ENCODE data around the gene CREB3L4.
A peak's percentile ranks its signal among the peaks of the same experiment; 100 is the strongest.

CREB3L4 gene

DNA sequence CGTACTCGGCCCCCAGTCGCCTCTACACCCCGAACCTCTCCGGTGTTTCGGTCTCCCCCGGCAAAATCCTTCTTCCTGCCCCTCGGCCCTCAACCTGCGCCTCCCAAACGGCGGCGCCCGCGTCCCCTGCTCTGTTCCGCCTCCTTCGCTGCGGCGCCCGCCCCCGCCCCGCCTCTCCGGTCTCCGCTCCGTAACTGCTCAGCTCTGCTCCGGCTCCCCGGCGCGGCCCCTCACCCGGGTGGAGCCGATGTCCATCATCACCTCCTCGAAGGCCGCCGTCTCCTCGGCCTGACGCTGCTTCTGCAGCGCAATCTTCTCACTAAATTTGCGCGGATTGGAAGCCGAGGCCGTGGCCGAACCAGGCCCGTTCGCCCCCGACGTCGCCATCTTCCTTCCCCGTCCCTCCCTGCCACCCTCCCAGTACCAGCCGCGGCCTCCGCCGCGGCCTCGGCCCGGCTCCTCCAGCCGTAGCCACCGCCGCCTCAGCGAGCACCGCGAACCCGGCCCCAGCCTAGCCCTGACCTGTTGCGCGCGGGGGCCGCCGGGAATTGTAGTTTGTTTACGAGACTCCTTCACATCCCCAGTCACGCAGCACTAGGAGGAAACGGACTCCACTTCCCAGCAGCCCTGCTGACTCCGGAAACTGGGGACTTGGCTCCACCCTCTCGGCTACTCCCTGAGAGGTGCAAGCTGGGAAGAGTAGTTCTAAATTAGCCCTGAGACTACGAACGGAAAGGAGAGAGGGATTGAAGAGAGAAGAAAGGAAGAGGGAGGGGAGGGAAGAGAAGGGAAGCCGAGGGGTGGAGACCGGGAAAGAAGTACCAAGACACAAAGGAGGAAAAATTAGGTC is 9.4 kb upstream of the CREB3L4 start, which contains the start of gene CRTC2:
Gene CRTC2, minus strand, starts transcription at position 502 of the 850 bp plus-strand sequence. Its CDS starts 115 bp downstream, at position 387.
- TF ChIP-seq GATA1 (IDR thresholded peaks at IDR 0.05; ENCODE audit: low read depth, low read length), result no peak
- TF ChIP-seq POLR2A (IDR thresholded peaks at IDR 0.05; ENCODE audit: low read length), result peak; percentile 78

DNA sequence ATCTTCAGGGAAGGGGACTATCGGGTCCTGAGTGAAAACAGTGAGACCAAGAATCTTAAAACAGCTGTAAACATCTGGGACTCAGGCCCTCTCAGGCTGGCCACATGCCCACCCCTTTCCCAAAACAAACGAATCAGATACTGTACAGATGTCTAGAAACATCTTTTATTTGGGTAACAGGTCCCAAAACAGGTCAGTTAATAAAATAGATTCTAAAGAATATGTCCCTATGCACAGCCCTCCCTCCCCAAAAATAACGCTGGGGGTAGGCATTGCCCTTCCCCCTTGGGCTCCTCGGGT is 8.8 kb upstream of the CREB3L4 start:
- DNase-seq, result no peak
- TF ChIP-seq POLR2A (IDR thresholded peaks at IDR 0.05; ENCODE audit: low read length) (no peak), GATA1 (IDR thresholded peaks at IDR 0.05; ENCODE audit: low read depth, low read length) (no peak)

More for the DNA sequence above, 9.4 kb upstream of the CREB3L4 start, which contains the start of gene CRTC2:
- peak; percentile 97 to 99 for DNase-seq

DNA sequence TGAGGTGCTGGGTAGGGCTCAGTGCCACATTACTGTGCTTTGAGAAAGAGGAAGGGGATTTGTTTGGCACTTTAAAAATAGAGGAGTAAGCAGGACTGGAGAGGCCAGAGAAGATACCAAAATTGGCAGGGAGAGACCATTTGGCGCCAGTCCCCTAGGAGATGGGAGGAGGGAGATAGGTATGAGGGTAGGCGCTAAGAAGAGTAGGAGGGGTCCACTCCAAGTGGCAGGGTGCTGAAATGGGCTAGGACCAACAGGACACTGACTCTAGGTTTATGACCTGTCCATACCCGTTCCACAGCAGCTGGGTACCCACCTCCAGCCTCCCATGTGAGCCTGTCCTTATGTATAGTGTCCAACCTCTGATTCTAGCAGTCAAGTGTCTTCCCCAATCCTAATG is 8.2 kb upstream of the CREB3L4 start:
- no peak for TF ChIP-seq GATA1 (IDR thresholded peaks at IDR 0.05; ENCODE audit: low read depth, low read length)
- TF ChIP-seq POLR2A (IDR thresholded peaks at IDR 0.05; ENCODE audit: low read length), result no peak
- peak; percentile 60 to 62 for DNase-seq

DNA sequence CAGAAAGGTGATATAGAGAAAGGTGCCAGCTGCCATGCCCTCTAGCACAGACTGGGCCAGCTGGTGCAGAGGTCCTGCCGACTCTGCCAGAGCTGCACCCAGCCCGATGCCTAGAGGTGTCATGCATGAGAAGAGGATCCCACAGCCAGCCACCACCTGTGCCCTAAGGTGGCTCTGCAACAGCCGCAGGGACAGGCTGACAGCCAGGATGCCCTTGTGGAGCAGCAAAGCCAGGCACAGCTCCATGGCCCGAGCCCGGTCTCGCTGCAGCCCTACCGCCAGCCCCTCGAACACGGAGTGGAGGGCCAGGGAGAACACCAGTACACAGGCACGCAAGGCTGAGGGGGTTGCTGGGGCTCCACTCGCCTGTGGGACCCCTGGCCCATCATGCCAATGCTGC is 7.5 kb upstream of the CREB3L4 start:
- no peak for TF ChIP-seq POLR2A (IDR thresholded peaks at IDR 0.05; ENCODE audit: low read length)
- no peak for TF ChIP-seq GATA1 (IDR thresholded peaks at IDR 0.05; ENCODE audit: low read depth, low read length)
- no peak for DNase-seq

DNA sequence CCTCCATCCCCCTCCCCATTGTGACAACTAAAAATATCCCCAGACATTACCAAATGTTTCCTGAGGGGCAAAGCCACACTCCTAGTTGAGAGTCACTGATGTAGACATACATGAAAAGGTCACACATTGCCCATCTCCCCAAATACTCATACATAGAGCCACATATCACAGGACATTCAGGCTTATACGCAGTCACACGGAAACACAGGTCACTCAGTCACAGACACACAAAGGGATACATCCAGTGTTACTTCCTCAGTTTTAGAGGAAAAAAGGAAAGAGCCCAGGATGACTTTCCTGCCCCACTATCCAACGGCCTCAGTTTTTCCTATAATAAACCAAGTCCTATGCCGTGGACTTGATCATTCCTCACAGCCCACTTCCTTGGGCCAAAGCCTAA is 6.3 kb upstream of the CREB3L4 start:
- DNase-seq, result no peak
- TF ChIP-seq GATA1 (IDR thresholded peaks at IDR 0.05; ENCODE audit: low read depth, low read length) (no peak), POLR2A (IDR thresholded peaks at IDR 0.05; ENCODE audit: low read length) (no peak)

DNA sequence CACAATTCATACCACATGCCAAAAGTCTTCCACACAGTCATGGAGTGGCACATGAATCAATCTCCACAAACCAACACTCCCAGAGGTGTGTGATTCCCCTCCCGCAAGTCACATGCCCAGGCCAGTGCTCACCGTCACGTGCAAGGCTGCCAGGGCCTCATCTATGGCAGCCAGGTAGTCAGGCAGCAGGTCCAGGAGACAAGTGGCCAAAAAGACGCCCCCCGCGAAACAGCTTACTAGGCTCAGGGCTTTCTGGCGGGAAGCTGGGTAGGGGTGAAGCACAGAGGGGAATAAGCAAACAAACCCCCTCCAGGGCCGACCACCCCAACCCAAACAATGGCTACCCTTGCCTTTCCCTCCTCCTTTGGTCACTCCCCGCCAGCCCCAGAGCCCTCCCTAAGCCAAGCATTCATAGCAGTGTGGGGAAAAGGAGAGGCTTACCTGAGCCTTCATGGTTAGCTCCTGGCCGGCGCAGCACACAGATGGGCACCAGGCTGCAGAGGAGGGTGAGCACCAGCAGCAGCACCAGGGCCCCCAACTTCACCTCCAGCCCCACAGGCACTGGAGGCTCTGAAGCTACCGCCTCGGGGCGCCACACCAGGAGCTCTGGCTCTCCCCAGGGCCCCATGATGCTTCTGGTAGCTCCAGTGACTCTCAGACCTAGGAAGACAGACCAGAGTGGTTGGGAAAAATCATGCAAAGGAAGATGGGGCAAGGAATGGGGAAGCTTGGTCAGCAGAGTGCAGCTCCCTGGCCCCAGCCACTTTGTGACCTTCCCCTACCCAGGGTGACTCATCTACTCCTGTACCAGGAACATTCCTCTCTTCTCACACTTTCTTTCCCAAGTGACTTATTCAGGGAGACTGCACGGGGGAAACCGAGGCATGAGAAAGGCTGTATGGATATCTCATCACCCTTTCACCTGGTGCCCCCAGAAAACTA is 5.3 kb upstream of the CREB3L4 start:
- DNase-seq, result peak in 1 of 2 experiments; percentile 45
- TF ChIP-seq POLR2A (IDR thresholded peaks at IDR 0.05; ENCODE audit: low read length) (no peak), GATA1 (IDR thresholded peaks at IDR 0.05; ENCODE audit: low read depth, low read length) (no peak)

DNA sequence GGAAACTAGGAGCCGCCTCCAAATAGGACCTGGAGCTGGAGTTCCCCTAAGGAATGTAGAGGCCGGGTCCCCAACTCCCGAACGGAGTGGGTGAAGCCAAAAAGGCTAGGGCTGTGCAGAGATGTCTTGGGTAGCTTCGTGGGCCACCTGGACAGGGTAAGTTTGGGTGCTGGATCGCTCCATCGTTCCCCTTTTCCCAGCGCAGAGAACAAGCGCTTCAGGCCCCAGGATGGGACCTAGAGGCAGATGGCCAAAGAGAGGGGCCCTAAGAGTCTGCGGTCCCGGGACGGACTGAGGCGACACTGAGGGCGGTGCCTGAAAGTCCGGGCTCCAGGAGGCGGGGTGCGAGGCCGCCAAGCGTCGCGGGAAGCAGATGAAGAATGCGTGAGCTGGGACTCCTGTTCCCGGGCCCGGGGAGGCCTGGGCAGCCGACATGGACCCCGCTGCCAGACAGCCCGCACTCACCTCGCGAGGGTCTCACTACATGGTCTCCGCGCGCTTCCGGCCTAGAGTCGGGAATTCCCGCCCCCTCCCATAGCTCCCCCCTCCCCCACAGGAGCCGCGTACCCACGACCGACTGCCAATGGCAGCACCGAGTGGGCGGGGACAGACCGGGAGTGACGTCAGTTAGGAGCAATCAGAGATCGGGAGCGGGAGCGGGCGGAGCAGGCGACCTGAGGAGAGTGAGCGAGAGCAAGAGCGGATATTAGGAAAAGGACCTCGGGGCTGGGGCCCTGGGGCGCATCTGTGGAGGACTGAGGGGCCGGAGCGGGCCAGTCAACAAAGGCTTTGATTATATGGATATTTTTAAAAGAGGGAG is 4.5 kb upstream of the CREB3L4 start, which contains the start of gene SLC39A1:
Gene SLC39A1, minus strand, starts transcription at position 508 of the 820 bp plus-strand sequence. CDS start 822 bp downstream, outside the sequence.
- TF ChIP-seq POLR2A (IDR thresholded peaks at IDR 0.05; ENCODE audit: low read length) (peak; percentile 66), GATA1 (IDR thresholded peaks at IDR 0.05; ENCODE audit: low read depth, low read length) (no peak)
- DNase-seq, result peak; percentile 95 to 97

DNA sequence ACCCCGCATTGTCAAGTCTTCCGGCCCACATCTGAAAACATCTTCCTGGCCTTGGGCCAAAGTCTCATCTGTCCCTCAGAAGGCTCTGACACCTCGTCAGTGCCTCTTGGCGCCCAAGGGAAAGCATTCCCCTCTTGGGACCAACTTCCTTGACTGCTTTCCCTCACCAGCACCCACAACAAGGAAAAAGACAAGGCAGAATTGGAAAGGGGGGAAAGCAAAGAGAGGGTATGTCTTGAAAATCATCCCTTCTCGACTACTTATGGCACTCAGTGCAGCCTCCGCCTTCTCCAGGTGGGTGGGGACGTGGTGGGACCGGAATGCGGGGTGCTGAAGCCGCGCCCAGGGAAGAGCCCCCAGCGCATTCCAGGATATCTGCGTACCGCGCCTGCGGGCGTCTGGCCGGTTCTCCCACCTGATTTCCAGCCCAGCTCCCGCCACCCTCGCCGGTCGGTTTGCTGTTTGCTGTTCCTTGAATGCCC is 3.8 kb upstream of the CREB3L4 start:
- DNase-seq, result no peak
- TF ChIP-seq POLR2A (IDR thresholded peaks at IDR 0.05; ENCODE audit: low read length) (no peak), GATA1 (IDR thresholded peaks at IDR 0.05; ENCODE audit: low read depth, low read length) (no peak)

DNA sequence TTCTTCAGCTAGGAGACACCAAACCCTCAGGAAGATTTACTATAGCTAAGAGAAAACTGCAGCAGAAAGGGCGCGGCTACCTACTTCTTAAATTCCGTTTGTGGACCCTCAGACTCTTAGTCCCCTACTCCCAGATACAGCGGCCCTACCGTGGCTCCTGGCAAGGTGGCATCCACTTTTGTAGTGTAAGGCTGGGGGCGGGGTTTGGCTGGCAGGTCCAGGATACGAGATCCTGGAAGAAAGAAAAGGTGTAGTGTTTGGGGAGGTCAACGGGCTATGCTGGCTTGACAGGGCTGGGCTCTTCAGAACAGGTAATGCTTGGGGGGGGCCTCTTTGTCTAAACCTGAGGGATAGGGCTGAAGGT is 280 bp downstream of the CREB3L4 start:
- no peak for DNase-seq
- no peak for TF ChIP-seq POLR2A (IDR thresholded peaks at IDR 0.05; ENCODE audit: low read length)
- no peak for TF ChIP-seq GATA1 (IDR thresholded peaks at IDR 0.05; ENCODE audit: low read depth, low read length)

DNA sequence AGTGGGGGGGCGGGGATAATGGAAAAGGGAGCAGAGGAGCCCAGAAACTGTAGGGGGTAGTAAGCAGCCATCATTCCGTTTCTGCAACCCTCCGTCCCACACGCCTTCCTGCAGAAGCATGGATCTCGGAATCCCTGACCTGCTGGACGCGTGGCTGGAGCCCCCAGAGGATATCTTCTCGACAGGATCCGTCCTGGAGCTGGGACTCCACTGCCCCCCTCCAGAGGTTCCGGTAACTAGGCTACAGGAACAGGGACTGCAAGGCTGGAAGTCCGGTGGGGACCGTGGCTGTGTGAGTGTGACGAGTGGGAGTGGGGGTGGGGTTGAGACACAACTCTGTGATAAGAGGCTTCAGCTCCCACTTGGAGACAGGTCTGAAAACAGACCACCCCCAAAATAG is 706 bp downstream of the CREB3L4 start:
- DNase-seq, result peak in 1 of 2 experiments; percentile 34
- TF ChIP-seq GATA1 (IDR thresholded peaks at IDR 0.05; ENCODE audit: low read depth, low read length), result no peak
- no peak for TF ChIP-seq POLR2A (IDR thresholded peaks at IDR 0.05; ENCODE audit: low read length)

DNA sequence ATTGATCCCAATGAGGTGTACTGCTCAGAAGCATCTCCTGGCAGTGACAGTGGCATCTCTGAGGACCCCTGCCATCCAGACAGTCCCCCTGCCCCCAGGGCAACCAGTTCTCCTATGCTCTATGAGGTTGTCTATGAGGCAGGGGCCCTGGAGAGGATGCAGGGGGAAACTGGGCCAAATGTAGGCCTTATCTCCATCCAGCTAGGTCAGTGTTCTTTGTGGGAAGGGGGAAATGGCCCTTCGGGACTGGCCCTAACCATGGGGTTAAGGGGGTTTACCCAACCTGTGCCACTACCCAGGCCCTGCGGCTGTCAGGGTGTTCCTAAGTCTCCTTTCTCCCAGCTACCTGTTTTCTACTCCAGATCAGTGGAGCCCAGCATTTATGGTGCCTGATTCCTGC is 1.3 kb downstream of the CREB3L4 start:
- TF ChIP-seq POLR2A (IDR thresholded peaks at IDR 0.05; ENCODE audit: low read length) (no peak), GATA1 (IDR thresholded peaks at IDR 0.05; ENCODE audit: low read depth, low read length) (no peak)

DNA sequence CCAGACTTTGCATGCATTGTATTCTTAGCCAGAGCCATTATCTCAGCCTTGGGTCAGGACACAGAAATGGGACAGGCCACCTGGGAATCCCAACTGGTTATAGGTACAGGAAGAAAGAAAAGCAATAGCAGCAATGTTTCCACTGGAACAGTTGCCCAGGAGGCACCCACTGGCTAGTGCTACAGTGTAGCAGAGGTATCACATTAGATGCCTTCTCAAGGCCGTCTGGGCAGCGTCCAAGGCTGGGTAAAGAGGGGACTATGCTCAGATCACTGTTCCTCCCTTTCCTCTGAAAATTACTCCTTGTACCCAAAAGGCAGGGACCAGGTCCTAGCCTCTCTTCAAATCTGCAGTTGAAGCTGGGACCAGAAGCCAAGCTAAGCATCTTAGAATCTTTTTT is 2.6 kb downstream of the CREB3L4 start:
- no peak for TF ChIP-seq POLR2A (IDR thresholded peaks at IDR 0.05; ENCODE audit: low read length)
- TF ChIP-seq GATA1 (IDR thresholded peaks at IDR 0.05; ENCODE audit: low read depth, low read length), result no peak

More for the DNA sequence above, 1.3 kb downstream of the CREB3L4 start:
- DNase-seq, result no peak

DNA sequence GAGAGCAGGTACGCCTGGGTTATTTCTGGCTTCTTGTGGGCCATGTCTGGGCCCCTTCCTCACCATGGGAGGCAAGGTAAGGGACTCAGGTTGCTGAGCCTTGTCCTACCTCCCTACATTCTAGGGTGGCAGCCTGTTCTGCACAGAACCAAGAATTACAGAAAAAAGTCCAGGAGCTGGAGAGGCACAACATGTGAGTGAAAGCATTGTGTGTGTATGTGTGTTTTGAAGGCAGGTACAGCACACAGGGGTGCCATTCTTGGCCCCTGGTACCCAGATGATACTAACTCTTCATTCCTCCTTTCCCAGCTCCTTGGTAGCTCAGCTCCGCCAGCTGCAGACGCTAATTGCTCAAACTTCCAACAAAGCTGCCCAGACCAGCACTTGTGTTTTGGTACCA is 5.4 kb downstream of the CREB3L4 start:
- TF ChIP-seq POLR2A (IDR thresholded peaks at IDR 0.05; ENCODE audit: low read length) (peak; percentile 37), GATA1 (IDR thresholded peaks at IDR 0.05; ENCODE audit: low read depth, low read length) (no peak)
- DNase-seq, result no peak

More for the DNA sequence above, 2.6 kb downstream of the CREB3L4 start:
- no peak for DNase-seq

Measured in erythroblast (primary cell).